ENCODE data around the gene GJA5. TPM values are rescaled to one million over a fixed set of nuclear protein-coding genes. Genes with fewer than 3 reads are reported as not detected.

Gene GJA5
- total RNA-seq, 1 experiment from 2014 or later, result 1.1 TPM

GRCh38 chr1:147757015-147757990 lies 3.1 kb downstream of the GJA5 start:
- ChIA-PET CTCF (interaction anchor here (0.7 kb wide), 1 partner anchor 24 kb away, joined by 5 read pairs; no protein-coding TSS in a partner anchor), POLR2A (ENCODE audit: unreplicated experiment) (interaction anchor here (0.5 to 0.9 kb wide), 3 partner anchors 41 to 216 kb away, joined by 3 to 6 read pairs (median 3); partner anchors contain the start of gene BCL9)
- BruUV-seq (replicated peaks), result no TSS peak
- peaks cover 47% of the 10 kb centered on the region for H3K4me1 ChIP-seq (ENCODE audit: insufficient read depth, low read length)
- DNase-seq (peak; percentile 100), ATAC-seq (peak; percentile 85)
- no peaks in the 10 kb centered on the region for H3K36me3 ChIP-seq (ENCODE audit: low read depth, low read length)
- peak overlapping the region; percentile 74 for H3K27ac ChIP-seq (ENCODE audit: low read length)
- H3F3A ChIP-seq (ENCODE audit: low read length, unreplicated experiment), result no peaks in the 10 kb centered on the region
- H3K27me3 ChIP-seq (ENCODE audit: low read length), result no peaks in the 10 kb centered on the region
- H3K9me3 ChIP-seq (ENCODE audit: low read length), result no peaks in the 10 kb centered on the region
- no peaks in the 10 kb centered on the region for H4K20me1 ChIP-seq (ENCODE audit: low read length)
- TF ChIP-seq EZH2phosphoT487 (IDR thresholded peaks at IDR 0.05; ENCODE audit: borderline replicate concordance, low read length) (no peak), EZH2 (IDR thresholded peaks at IDR 0.05; ENCODE audit: low read length, unreplicated experiment) (no peak)
- TF ChIP-seq, protein P1, sequence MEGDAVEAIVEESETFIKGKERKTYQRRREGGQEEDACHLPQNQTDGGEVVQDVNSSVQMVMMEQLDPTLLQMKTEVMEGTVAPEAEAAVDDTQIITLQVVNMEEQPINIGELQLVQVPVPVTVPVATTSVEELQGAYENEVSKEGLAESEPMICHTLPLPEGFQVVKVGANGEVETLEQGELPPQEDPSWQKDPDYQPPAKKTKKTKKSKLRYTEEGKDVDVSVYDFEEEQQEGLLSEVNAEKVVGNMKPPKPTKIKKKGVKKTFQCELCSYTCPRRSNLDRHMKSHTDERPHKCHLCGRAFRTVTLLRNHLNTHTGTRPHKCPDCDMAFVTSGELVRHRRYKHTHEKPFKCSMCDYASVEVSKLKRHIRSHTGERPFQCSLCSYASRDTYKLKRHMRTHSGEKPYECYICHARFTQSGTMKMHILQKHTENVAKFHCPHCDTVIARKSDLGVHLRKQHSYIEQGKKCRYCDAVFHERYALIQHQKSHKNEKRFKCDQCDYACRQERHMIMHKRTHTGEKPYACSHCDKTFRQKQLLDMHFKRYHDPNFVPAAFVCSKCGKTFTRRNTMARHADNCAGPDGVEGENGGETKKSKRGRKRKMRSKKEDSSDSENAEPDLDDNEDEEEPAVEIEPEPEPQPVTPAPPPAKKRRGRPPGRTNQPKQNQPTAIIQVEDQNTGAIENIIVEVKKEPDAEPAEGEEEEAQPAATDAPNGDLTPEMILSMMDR (conservative IDR thresholded peaks at IDR 0.05; ENCODE audit: low read depth, low read length), result no peak
- H3K79me2 ChIP-seq (ENCODE audit: low read length), result no peaks in the 10 kb centered on the region
- no peaks in the 10 kb centered on the region for H3K9me2 ChIP-seq (replicated peaks; ENCODE audit: low read length)
- peak overlapping the region; percentile 43; the same call in 1 of the 2 replicates for H2AFZ ChIP-seq (ENCODE audit: low read length)
- peak overlapping the region; percentile 71 for H3K4me2 ChIP-seq (ENCODE audit: low read length)
- H3K4me3 ChIP-seq (ENCODE audit: low read length), result peak overlapping the region; percentile 9; the same call in 1 of the 2 replicates
- H3K9ac ChIP-seq (ENCODE audit: low read length), result peak overlapping the region; percentile 10; the same call in 1 of the 2 replicates
- intact Hi-C loops (cut with micrococcal nuclease), result loop anchor here (2.0 kb wide), 1 partner anchor 33 kb away; no protein-coding TSS in a partner anchor

GRCh38 chr1:147756341-147756740 lies 4.1 kb downstream of the GJA5 start:
- Histone ChIP-seq H3K4me1 (ENCODE audit: insufficient read depth, low read length) (peaks cover 37% of the 10 kb centered on the region), H3K27me3 (ENCODE audit: low read length) (no peaks in the 10 kb centered on the region), H3K4me2 (ENCODE audit: low read length) (peak overlapping the region; percentile 48; the same call in 1 of the 2 replicates), H3K9me2 (replicated peaks; ENCODE audit: low read length) (no peaks in the 10 kb centered on the region), H3K4me3 (ENCODE audit: low read length) (no peak overlapping the region), H3K9me3 (ENCODE audit: low read length) (no peaks in the 10 kb centered on the region), H2AFZ (ENCODE audit: low read length) (no peak overlapping the region), H3F3A (ENCODE audit: low read length, unreplicated experiment) (no peaks in the 10 kb centered on the region), H3K36me3 (ENCODE audit: low read depth, low read length) (no peaks in the 10 kb centered on the region), H3K9ac (ENCODE audit: low read length) (no peak overlapping the region), H3K27ac (ENCODE audit: low read length) (peak overlapping the region; percentile 74), H3K79me2 (ENCODE audit: low read length) (no peaks in the 10 kb centered on the region), H4K20me1 (ENCODE audit: low read length) (no peaks in the 10 kb centered on the region)
- no peak for ATAC-seq
- no TSS peak for BruUV-seq (replicated peaks)
- DNase-seq, result no peak
- intact Hi-C loops (cut with micrococcal nuclease), result loop anchor here (2.0 kb wide), 1 partner anchor 32 kb away; no protein-coding TSS in a partner anchor
- POLR2A ChIA-PET (ENCODE audit: unreplicated experiment), result no interaction called here
- TF ChIP-seq, protein P1 (conservative IDR thresholded peaks at IDR 0.05; ENCODE audit: low read depth, low read length), result no peak
- TF ChIP-seq EZH2 (IDR thresholded peaks at IDR 0.05; ENCODE audit: low read length, unreplicated experiment) (no peak), EZH2phosphoT487 (IDR thresholded peaks at IDR 0.05; ENCODE audit: borderline replicate concordance, low read length) (no peak)
- CTCF ChIA-PET, result no interaction called here
